NAMALWA (cell line): ENCODE measurements around the gene DAGLA.
A peak's percentile ranks its signal among the peaks of the same experiment; 100 is the strongest.

ENCODE experiments used
- DNase-seq: peaks from one replicate; pipeline ENCODE4 v3.0.0-alpha.2; 2015; ENCODE audit warnings: low spot score

The DAGLA gene

GRCh38 chr11:61765550-61766253 lies 85.5 kb downstream of the DAGLA start:
- DNase-seq: no peak

- DNase-seq: no peak
Observed at GRCh38 chr11:61766353-61766841, 86.2 kb downstream of the DAGLA start.

DNA sequence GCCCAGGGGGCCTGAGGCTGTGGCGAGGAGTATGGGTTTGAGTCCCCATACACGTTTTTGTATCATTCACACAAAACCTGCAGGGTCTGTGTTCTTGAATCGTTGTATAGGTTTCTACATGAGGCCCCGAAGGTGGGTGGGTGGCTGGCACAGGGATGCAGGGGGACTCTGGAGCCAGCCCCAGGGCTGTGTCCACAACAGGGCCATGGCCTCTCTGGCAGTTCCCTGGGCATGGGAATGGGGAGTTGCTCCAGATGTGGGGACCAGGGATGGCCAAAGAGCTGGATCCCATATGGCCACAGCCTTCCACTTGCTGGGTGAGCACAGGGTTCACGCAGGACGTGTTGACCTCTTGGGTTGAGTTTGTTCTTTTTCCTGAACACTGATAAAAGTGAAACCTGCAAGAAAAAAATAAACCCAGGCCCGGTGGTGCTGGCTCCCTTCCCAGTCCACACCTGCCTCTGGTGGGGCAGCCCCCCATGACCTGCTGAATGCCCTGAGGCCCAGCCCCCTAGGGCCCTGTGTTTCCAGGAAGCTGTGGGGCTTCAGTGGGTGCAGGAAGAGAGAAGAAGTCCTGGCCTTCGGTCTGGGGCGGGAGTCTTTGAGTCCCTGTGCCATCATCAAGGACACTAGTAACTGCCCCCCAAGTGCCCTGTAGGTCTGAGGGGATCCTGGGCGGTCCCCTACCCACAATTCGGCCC lies 88.3 kb downstream of the DAGLA start:
- DNase-seq: no peak

DNA sequence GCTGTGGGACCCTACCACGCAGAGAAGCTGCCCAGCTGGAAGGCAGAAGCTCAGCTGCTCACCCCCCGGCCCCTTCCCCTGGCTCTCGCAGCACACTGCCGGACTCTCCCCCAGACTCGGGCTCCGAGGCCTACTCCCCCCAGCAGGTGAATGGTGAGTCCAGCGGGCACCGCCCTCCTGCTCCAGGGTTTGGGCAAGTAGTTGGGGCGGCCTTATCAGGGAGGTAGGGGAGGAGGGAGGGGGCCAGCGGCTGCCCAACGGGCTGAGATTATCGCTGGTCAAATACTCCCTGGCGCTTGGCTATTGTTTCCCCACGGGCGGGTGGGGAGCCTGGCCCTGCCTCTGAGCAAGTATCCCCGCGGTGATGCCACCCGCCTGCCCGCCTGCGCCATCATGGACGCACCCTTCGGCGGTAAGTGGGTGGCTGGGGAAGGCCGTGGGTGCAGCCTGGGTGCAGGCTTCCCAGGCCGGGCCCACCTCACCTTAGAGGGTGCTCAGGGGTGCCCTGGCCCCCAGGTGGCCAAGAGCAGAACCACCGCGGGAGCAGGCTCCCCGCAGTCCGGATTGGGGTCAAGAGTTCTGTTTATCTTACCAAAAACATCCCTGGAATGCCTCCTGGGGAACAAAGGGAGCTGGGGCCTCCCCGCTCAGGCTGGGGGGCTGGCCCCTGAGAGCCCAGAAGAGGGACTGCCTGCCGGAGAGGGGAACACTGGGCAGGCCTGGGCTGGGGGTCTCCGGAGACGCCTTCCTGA lies 89.2 kb downstream of the DAGLA start:
- DNase-seq: no peak

DNA sequence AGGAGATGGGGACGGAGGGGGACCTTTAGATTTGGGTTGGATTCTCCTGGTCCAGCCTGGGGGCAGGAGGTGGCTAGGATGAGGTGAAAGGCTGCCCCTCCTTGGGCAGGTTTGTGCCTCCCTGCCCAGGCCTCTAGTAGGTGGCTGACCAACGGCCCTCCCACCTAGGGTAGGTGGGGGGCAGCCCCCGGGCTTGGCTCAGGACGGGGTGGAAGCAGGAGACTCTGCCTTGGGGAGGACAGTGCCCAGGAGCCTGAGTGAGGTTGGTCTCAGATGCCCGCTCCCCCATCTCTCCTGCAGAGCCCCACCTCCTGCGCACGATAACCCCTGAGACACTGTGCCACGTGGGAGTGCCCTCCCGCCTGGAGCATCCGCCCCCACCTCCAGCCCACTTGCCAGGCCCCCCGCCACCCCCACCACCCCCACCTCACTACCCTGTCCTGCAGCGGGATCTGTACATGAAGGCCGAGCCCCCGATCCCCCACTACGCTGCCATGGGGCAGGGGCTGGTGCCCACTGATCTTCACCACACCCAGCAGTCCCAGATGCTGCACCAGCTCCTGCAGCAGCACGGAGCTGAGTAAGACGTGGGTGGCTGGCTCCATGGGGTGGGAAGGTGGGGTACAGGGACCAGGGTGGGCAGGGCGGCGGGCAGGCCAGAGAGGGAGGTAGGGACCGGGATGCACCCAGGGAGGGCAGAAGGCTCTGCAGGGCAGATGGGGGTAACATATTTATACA lies 89.9 kb downstream of the DAGLA start:
- no peak for DNase-seq

DNA sequence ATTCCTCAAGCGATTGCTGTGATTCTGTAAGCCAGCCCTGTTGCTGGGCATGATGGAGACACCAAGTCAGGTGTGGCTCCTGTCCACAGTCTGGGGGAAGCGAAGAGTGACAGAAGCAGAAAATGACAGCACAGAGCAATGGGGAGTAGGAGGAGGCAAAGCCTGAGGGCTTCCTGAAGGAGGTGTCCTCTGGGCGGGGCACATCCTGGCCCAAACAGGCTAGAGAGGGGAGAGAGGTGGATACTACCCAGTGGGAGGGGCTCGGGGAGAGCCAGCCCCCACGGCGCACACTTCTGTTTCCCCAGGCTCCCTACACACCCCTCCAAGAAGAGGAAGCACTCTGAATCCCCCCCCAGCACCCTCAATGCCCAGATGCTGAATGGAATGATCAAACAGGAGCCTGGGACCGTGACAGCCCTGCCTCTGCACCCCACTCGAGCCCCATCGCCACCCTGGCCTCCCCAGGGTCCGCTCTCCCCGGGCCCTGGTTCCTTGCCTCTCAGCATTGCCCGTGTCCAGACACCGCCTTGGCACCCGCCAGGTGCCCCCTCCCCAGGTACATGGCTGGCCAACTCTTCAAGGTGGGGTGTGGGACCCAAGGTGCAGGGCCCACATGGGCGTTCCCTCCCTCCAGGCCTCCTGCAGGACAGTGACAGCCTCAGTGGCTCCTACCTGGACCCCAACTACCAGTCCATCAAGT lies 91.2 kb downstream of the DAGLA start:
- no peak for DNase-seq

GRCh38 chr11:61771985-61772455 lies 91.8 kb downstream of the DAGLA start:
- DNase-seq: no peak

DNA sequence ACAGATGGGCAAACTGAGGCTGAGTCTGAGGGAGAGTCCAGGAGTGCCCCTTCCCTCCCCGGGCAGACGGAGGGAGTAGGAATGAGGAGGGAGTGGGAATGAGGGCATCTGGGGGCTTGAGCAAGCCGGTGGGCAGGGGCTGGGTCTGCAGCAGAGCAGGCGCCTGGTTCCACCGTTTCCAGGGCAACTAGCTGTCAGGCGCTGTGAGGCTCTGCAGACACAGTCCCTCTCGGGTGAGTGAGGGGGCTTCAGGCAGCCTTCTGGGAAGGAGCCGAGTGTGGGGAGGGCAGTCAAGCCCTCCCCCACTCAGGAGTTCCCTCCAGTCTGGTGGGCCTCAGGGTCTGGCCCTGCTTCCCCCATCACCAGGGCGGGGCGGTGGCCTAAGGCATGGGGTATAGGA lies 93.2 kb downstream of the DAGLA start:
- no peak for DNase-seq

DNA sequence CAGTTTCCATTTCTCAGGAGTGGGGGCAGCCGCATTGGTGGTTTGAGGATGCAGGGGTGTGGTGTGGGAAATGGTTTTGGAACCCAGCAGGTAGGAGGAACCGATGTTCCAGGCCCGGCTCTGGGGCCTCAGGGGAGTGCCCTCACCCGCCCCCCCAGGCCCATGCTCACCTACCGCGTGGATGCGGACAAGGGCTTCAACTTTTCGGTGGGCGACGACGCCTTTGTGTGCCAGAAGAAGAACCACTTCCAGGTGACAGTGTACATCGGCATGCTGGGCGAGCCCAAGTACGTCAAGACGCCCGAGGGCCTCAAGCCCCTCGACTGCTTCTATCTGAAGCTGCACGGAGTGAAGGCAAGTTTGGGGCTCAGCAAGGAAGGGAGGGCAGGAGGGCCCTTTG lies 93.6 kb downstream of the DAGLA start:
- DNase-seq: no peak

DNA sequence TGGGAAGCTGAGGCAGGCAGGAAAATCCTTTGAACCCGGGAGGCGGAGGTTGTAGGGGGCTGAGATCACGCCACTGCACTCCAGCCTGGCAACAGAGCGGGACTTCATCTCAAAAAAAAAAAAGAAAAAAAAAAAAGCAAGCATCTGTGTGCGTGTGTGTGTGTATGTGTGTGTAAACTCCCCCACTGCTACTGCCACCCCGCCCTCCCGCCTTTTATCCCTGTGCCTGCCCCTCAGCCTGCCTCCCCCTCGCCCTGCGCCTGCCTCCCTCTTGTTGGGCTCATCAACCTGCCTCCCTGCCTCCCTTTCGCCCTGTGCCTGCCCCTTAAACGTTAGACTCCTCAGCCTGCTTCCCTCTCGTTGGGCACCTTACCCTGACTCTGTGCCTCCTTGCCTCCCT lies 94.2 kb downstream of the DAGLA start:
- DNase-seq: no peak

GRCh38 chr11:61775106-61775505 lies 94.9 kb downstream of the DAGLA start:
- no peak for DNase-seq

DNA sequence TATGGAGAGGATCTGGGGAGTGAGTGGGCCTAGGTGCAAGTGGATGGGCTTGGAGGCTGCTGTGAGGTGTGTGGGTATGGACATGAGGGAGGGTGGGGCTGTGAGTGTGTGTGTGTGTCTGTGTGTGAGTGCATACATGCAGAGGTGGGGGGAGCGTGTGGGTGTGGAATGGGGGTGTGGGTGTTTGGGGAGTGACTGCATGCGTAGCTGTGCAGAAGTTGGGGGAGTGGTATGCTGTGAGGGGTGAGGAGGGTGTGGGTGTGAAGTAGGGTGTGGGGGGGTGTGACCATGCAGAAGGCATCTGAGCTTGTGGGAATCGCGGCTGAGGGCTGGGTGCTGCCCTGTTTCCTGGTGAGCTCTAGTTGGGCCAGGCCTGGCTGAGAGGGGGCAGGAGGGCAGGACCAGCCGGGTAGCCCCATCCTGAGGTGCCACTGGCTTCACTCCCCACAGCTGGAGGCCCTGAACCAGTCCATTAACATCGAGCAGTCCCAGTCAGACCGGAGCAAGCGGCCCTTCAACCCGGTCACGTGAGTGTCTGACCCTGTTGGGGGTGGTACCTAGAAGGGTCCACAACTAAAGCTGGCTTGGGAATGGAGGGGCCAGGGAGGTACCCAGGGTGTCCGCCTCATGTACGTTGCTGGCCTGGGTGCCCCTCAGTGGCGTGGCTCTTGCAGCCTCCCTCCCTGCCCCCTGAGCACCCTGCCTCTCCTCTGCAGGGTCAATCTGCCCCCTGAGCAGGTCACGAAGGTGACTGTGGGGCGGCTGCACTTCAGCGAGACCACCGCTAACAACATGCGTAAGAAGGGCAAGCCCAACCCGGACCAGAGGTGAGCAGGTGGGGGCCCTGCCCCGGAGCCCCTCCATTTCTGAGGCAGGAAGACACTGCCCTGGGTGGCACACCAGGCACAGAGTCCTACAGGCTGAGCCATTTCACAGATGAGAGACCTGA lies 95.7 kb downstream of the DAGLA start:
- DNase-seq: no peak

DNA sequence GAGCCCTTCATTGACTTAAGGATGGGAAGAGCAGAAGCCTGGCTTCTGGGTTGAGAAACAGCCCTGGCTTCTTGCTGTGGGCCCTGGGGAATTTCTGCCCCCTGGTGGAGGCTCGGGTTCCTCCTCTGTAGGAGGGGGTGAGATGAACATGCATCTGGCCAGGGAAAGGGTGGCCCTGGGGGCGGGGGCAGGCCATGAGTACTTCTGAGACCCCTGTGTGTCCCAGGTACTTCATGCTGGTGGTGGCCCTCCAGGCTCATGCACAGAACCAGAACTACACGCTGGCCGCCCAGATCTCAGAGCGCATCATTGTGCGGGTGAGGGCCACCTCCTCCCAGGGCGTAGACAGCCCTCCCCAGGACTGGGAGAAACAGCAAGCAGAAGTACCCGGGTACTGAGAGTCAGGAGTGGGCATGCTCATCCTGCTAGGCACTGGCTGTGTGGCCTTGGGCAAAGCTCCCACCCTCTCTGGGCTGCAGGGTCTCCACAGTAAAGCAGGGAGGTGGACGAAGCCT lies 96.4 kb downstream of the DAGLA start:
- DNase-seq: peak; percentile 83

- no peak for DNase-seq
Observed at GRCh38 chr11:61777234-61778090, 97.3 kb downstream of the DAGLA start.

GRCh38 chr11:61778357-61778886 lies 98.2 kb downstream of the DAGLA start:
- DNase-seq: no peak

- DNase-seq: no peak
Observed at GRCh38 chr11:61778920-61779650, 98.9 kb downstream of the DAGLA start.

DNA sequence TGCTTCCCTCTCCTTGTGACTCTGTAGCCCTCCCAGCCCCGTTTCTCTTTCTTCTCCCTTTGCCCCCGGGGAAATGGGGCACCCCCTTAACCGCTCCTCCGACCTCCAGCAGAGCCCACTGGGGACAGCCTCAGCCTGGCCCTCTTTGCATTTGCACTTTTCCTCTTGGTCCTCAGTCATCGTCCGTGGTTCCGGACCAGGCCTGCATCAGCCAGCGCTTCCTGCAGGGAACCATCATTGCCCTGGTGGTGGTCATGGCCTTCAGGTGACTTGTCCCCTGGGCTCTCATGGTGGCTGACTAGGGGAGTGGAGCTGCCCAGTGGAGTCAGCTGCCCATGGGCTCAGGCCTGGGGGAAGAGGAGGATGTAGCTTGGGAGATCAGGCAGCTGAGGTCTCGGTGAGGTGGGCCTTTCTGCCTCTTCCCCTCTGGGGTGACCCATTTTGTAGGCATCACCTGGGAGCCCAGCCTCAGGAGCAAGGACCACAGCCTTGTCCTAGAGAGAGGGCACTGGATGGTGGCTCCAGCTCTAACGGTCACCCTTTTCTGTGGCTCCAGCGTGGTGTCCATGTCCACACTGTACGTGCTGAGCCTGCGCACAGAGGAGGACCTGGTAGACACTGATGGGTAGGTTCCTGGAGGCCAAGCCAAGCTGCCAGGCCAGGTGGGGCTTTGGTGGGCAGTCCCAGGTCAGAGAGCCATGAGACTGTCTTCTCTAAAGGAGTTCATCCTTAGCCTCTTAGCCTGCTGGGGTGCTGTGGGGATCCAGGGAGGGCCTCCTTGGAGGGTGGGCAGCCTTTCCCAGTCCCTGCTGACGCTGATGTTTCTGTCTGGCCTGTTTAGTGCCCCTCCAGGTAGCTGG lies 99.7 kb downstream of the DAGLA start:
- no peak for DNase-seq
